ENCODE results near the gene GALNS.

DNA sequence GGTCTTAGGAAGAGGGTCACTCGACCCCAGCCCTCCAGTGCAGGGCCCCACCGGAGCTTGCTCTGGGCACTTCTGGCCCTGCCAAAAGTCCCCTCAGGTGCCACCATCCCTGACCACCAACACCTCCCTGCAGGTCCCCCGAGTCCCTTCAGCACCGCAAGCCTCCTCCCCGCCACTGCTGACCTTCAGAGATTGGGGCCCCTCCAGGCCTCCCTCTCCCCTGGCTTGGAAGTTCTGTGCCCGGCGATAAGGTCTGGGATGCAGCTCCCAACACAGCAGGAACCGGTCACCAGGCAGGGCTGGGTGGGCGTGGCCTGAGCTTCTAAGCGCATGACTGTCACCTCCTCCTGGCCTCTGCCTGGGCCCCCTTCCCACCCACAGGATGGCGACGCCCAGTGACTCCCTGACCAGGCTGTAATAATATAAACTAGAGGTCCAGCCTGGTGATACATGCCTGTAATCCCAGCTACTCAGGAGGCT, 82.9 kb downstream of the GALNS start:
- no peak for TF ChIP-seq EZH2 (IDR thresholded peaks at IDR 0.05; ENCODE audit: borderline replicate concordance, insufficient read depth, low read length, poor library complexity, severe bottlenecking)
- TF ChIP-seq, protein P1, sequence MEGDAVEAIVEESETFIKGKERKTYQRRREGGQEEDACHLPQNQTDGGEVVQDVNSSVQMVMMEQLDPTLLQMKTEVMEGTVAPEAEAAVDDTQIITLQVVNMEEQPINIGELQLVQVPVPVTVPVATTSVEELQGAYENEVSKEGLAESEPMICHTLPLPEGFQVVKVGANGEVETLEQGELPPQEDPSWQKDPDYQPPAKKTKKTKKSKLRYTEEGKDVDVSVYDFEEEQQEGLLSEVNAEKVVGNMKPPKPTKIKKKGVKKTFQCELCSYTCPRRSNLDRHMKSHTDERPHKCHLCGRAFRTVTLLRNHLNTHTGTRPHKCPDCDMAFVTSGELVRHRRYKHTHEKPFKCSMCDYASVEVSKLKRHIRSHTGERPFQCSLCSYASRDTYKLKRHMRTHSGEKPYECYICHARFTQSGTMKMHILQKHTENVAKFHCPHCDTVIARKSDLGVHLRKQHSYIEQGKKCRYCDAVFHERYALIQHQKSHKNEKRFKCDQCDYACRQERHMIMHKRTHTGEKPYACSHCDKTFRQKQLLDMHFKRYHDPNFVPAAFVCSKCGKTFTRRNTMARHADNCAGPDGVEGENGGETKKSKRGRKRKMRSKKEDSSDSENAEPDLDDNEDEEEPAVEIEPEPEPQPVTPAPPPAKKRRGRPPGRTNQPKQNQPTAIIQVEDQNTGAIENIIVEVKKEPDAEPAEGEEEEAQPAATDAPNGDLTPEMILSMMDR (IDR thresholded peaks at IDR 0.05; ENCODE audit: poor library complexity, severe bottlenecking): no peak
